C4-2B (cell line): ENCODE data around the gene MMP25.
"Not testable (repeated sequence)": the region's sequence is repeated elsewhere in the genome, so short reads cannot be mapped to it uniquely, and the experiment has no call there.

Experiments used
- H3K27ac ChIP-seq: fragments of 450-650 bp; 2 replicates; pipeline ENCODE4 v1.5.1; 2017
- ZFX ChIP-seq: fragments of 450-650 bp; IDR thresholded peaks from 2 replicates; pipeline ENCODE4 v1.6.1; 2017
- TF ChIP-seq, protein P1 (sequence below): fragments of 450-650 bp; conservative IDR thresholded peaks from 2 replicates; pipeline ENCODE4 v1.5.1; 2017; ENCODE audit warnings: mild to moderate bottlenecking

MMP25 gene

DNA sequence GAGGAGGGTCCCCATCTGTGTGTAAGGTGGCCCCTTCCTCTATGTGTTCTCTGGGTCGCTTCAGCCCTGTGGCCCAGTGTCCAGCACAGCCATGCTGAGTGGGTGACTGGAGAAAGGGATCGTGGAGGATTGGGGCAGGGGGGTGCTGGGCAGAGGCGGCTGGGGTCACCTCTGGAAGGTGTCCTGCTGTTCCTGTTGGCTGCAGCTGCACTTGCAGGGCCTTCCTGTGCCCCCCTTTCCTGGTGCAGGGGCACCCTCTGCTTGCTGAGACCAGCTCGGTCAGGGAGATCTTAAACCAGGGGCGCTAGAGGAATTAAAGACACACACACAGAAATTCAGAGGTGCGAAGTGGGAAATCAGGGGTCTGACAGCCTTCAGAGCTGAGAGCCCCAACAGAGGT lies 30.2 kb downstream of the MMP25 start:
- no peak overlapping the region for H3K27ac ChIP-seq
- no peak for TF ChIP-seq ZFX
- TF ChIP-seq, protein P1, sequence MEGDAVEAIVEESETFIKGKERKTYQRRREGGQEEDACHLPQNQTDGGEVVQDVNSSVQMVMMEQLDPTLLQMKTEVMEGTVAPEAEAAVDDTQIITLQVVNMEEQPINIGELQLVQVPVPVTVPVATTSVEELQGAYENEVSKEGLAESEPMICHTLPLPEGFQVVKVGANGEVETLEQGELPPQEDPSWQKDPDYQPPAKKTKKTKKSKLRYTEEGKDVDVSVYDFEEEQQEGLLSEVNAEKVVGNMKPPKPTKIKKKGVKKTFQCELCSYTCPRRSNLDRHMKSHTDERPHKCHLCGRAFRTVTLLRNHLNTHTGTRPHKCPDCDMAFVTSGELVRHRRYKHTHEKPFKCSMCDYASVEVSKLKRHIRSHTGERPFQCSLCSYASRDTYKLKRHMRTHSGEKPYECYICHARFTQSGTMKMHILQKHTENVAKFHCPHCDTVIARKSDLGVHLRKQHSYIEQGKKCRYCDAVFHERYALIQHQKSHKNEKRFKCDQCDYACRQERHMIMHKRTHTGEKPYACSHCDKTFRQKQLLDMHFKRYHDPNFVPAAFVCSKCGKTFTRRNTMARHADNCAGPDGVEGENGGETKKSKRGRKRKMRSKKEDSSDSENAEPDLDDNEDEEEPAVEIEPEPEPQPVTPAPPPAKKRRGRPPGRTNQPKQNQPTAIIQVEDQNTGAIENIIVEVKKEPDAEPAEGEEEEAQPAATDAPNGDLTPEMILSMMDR = no peak

DNA sequence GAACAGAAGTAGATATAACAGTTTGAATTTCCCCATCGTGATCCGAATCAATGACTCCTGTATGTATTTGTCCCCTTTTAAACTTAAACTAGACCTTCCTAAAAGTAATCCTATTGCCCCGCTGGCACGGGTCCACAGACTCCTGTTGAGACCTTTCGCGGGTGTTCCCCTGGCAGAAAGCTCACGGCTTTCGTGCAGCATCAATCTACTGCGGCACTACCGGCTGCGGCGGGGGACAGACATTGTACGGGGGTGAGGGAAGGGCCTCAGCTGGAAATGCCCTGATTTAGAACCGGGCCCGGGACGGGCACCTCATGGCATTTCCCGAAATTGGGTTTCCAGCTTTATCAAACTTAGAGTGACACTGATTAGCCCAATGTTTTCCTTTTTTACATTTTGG lies 33.7 kb downstream of the MMP25 start:
- no peak overlapping the region for H3K27ac ChIP-seq
- no peak for TF ChIP-seq ZFX

DNA sequence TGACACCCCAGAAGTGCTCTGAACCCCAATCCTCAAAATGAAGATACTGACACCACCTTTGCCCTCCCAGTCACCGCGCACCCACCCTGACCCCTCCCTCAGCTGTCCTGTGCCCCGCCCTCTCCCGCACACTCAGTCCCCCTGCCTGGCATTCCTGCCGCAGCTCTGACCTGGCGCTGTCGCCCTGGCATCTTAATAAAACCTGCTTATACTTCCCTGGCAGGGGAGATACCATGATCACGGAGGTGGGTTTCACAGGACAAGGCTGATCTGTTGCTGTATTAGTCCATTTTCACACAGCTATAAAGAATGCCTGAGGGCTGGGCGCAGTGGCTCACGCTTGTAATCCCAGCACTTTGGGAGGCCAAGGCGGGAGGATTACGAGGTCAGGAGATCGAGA lies 35.6 kb downstream of the MMP25 start:
- H3K27ac ChIP-seq = not testable (repeated sequence)

DNA sequence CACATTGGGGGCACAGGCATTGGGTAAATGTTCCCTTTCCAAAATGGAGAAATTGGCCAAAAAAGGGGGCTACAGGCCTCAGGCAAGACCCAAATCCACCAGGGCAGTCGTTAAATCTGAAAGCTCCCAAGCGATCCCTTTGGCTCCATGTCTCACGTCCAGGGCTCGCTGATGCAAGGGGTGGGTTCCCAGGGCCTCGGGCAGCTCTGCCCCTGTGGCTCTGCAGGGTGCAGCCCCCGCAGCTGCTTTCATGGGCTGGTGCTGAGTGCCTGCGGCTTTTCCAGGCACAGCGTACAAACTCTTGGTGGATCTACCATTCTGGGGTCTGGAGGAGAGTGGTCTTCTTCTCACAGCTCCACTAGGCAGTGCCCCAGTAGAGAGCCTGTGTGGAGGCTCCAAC lies 37.0 kb downstream of the MMP25 start:
- not testable (repeated sequence) for H3K27ac ChIP-seq

DNA sequence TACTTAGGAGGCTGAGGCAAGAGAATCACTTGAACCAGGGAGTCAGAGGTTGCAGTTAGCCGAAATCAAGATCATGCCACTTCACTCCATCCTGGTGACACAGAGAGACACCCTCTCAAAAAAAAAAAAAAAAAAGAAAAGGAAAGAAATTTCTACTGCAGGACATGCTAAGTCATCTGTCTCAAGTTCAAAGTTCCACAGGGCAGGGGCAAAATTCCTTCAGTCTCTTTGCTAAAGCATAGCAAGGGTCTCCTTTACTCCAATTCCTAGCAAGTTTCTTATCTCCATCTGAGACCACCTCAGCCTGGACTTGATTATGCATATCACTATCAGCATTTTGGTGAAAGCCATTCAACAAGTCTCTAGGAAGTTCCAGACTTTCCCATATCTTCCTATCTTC lies 38.1 kb downstream of the MMP25 start:
- no peak overlapping the region for H3K27ac ChIP-seq
- TF ChIP-seq, protein P1 = no peak
- TF ChIP-seq ZFX = no peak

DNA sequence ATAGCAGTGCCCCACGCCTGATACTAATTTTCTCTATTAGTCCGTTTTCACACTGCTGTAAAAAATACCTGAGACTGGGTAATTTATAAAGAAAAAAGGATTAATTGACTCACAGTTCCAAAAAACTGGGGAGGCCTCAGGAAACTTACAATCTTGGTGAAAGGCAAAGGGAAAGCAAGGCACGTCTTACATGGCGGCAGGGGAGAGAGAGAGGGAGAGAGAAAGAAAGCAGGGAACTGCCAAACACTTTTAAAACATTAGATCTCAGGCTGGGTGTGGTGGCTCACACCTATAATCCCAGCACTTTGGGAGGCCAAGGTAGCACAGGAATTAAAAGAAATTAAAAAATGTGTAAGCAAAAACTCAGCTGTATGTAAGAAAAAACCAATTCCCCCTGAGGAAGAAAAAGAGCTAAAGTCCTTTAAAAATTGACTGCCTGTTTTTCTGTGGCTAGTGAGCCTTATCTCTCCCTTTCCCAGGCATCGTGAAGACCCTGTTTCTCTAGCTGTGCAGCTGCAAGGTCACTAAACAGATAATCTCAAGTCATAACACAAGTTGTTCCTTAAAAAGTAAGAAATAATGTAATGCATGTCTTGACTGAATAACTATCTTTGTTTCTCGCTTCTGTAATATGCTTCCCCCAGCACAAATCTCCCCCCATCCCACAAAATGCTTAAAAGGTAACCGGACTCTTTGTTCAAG lies 38.8 kb downstream of the MMP25 start:
- H3K27ac ChIP-seq = no peak overlapping the region
- TF ChIP-seq, protein P1 = no peak
- TF ChIP-seq ZFX = no peak

DNA sequence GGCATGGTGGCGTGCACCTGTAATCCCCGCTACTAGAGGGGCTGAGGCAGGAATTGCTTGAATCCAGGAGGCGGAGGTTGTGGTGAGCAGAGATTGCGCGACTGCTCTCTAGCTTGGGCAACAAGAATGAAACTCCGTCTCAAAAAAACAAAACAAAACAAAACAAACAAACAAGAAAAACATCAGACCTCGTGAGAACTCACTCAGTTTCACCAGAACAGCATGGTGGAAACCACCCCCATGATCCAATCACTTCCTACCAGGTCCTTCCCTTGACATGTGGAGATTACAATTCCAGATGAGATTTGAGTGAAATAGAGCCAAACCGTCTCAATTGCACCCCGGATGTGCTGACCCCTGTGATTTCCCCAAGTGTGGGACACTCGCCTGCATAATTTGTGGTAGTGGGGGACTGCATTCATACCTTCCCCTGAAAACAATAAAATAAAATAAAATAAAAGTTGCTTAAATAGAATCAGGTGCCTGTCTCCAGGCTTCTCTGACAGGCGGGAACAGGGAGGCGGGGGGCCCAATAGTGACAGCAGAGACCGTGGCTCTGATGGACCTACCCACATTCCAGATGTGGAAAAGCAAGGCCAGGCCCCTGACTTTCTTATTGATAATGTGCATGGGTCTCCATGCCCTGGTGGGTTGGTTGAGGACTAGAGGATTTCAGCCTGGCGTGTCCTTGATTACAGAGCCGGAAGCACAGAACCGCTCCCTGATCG lies 39.7 kb downstream of the MMP25 start:
- TF ChIP-seq ZFX = no peak
- TF ChIP-seq, protein P1 = no peak
- no peak overlapping the region for H3K27ac ChIP-seq

DNA sequence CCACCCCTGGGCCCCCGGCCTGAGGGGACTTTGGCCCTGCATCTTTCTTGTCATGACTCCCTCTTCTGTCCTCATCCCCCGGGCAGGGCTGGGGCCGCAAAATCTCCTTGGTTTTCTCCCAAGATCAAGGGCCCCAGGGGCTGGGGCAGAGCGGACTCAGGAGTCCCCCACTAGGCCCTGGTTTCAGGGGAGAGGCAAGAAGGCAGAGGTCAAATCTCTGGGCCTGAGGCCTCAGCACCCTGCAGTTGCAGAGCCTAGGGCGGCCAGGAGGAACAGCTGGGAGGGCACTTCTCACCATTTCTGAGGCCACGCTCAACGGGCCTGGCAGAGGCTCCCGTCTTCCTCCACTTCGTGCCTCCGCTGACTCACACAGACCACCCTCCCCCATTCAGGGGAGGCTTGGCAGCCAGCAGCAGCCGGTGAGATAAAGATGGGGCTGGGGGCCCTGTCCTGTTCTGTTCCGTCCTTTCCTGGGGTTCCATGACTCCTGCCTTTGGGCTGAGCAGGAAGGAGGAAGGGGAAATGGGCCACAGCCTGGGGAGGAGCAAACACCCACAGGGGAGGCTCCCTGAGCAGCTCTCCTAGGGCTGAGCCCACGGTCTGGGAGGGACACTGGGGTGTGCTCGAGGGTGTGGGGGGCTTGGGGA lies 40.4 kb downstream of the MMP25 start:
- TF ChIP-seq ZFX = no peak
- TF ChIP-seq, protein P1 = no peak
- H3K27ac ChIP-seq = no peak overlapping the region
